Heart left ventricle (tissue), 16 donors: ENCODE data around the gene MED15. TPM values are rescaled to one million over a fixed set of nuclear protein-coding genes. Genes with fewer than 3 reads are reported as not detected.

ENCODE experiments used
- ATAC-seq, 4 donors: fragments of 200-7000 bp; cut with Tn5 transposase; one replicate each; pipeline ENCODE4 v1.9.1; 2020 to 2022; ENCODE audit warnings: moderate library complexity in 4 of 4, mild to moderate bottlenecking in 3 of 4, moderate number of reproducible peaks in 1 of 4
- DNase-seq, 5 donors: peaks; one replicate each; pipeline ENCODE4 v3.0.0-alpha.2; 2020
- H3K27ac ChIP-seq, 12 donors: fragments of 200-600 bp; sonication (generic) in 4 of 12; one replicate each; pipeline versions ENCODE4 v1.5.0 to v1.8.0; 2016 to 2022; ENCODE audit warnings: mild to moderate bottlenecking in 2 of 12
- H3K27me3 ChIP-seq, 9 donors: fragments of 200-600 bp; sonication (generic) in 2 of 9; one replicate each; pipeline versions ENCODE4 v1.5.1 to v1.8.0; 2016 to 2022; ENCODE audit warnings: mild to moderate bottlenecking in 3 of 9
- H3K36me3 ChIP-seq, 9 donors: fragments of 200-600 bp; sonication (generic) in 2 of 9; one replicate each; pipeline versions ENCODE4 v1.5.0 to v1.8.0; 2018 to 2022; ENCODE audit warnings: mild to moderate bottlenecking in 2 of 9
- H3K4me1 ChIP-seq, 12 donors: fragments of 200-600 bp; sonication (generic) in 4 of 12; one replicate each; pipeline versions ENCODE4 v1.5.0 to v1.8.0; 2016 to 2022; ENCODE audit warnings: mild to moderate bottlenecking in 3 of 12
- H3K4me3 ChIP-seq, 12 donors: fragments of 200-600 bp; sonication (generic) in 4 of 12; one replicate each; pipeline versions ENCODE4 v1.5.0 to v1.8.0; 2017 to 2022; ENCODE audit warnings: mild to moderate bottlenecking in 9 of 12, moderate library complexity in 4 of 12
- H3K9me3 ChIP-seq, 12 donors: fragments of 200-600 bp; sonication (generic) in 4 of 12; one replicate each; pipeline versions ENCODE4 v1.5.0 to v1.8.0; 2016 to 2022; ENCODE audit warnings: mild to moderate bottlenecking in 1 of 12
- POLR2A ChIP-seq, 2 donors: fragments of 450-650 bp; IDR thresholded peaks; one replicate each; pipeline ENCODE4 v1.6.1; 2017; ENCODE audit warnings: antibody characterized with exemption in 2 of 2, mild to moderate bottlenecking in 2 of 2, moderate library complexity in 2 of 2
- WGBS, 4 donors: extraction: QIAGEN DNeasy Blood & Tissue Kit in 2 of 4; methylation state at CpG; one replicate each; pipeline versions ENCODE4 v1.1.5 to v1.1.7; 2013 to 2018; 5-methylcytosine and 5-hydroxymethylcytosine counted together
- intact Hi-C, 10 donors: fragments of 100-400 bp; cut with DNase I; formaldehyde crosslinking; loops; one replicate each; pipeline versions ENCODE4 v1.11.1 to v1.14.2; 2022
- polyA plus RNA-seq, 2 donors: library from polyadenylated mRNA; stranded (reverse); fragments of 200-250 nt; gene quantifications; one replicate each; pipeline ENCODE4 v1.2.3, GENCODE V29; 2013
- total RNA-seq, 9 donors: library from RNA; depleted of rRNA in 2 of 9; stranded (reverse); fragments of >200 nt in 2 of 9; fragmentation: NEBNext Ultra II Directional in 3 of 9; extraction: Animal tissue kit (Norgen Biotek cat#: 25700) in 3 of 9; gene quantifications; one replicate each; pipeline versions ENCODE4 v1.1.0 to v1.2.4, GENCODE V29; 2016 to 2023
- TF ChIP-seq, protein P1 (sequence below), 12 donors: fragments of 200-600 bp; sonication (generic) in 4 of 12; IDR thresholded peaks; one replicate each; pipeline versions ENCODE4 v1.5.0 to v1.8.0; 2018 to 2022; ENCODE audit warnings: antibody characterized with exemption in 12 of 12, mild to moderate bottlenecking in 5 of 12
- donor health status: ischemic (EF 13 %, LVEDD 7.1; RV severe dilation, severe dysfunction).
- donor health status: healthy with polysubstance abuse.
- donor health status: DM: no; HTN: yes; CAD: no.
- donor health status: DM: no; HTN: no; CAD: no.
- donor health status: ischemic (EF 25% LVEDD 6.9; RV normal size, moderate dysfunction).
- donor health status: ischemic (EF 25% LVEDD 5.7; RV mildly dilated, moderate dysfunction).
- donor health status: healthy.
- donor health status: DM: yes; HTN: yes; CAD: no.
- donor health status: ischemic (EF 35%, LVEDD 5.7; RV mildly dilated, moderate dysfunction).
- donor health status: nonischemic (EF 11% LVEDD 7.7; RV severe dilation, severe dysfunction).
- donor health status: DM: yes; HTN: yes; CAD: no.
- donor health status: PGD.
- donor health status: ischemic (EF 29% LVEDD 5.4; RV normal size, mild dysfunction).
- donor health status: nonischemic (EF 23%, LVEDD 6.1; RV moderate dilation, normal function).

The MED15 gene
- total and polyA plus RNA-seq, 11 donors, result 27.9 to 78.3 (median 43.0) TPM

DNA sequence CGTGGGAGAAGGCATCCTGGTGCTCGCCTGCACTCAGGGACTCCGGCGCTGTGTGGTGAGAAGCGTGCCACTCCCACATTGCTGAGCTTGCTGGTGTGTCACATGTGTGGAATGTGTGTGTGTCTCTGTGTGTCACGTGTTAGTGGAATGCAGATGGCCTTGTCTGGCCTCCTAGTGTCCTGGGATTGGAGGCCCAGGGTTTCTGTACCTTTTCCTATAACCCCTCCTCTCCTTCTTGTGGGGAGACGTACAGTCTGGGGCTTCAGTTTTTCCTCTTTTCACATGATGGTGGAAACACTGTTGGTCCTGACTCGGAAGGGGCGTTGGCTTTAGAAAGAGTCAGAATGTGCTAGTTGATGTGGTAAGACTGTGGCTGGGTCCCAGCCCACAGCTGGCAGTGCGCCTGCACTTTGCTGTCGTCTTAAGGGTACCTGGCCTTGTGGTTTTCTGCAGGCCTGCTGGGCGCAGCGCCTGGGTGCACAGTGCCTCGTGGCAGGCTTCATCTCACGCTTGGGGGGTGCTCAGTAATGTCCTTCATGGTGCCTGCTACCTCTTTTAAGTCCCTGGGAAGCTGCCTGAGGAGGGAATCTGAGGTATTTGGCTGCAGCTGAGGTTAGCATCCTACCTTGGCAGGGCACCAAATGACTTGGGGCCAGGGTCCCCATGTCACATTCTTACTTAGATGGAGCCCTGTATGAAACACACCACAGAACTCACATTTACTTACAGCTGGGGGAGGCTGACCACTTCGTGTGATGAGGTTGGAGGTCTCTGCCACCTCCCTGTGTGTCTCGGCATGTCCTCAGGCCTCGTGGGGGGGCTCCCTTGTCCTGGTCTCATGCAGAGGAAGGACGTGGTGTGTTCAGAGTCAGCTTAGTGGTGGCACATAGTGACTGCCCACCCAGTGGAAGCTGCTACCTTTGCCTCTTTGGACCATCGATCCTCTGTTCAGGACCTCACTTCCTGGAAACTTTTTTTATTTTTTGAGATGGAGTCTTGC is 61.9 kb downstream of the MED15 start:
- intact Hi-C loops, result loop anchor here in 6 of 10 donors (5.0 to 10.0 kb wide), 7 partner anchors 55 to 155 kb away; partner anchors contain the start of gene MED15 (in 2 of the 6)
- no peak for TF ChIP-seq POLR2A (IDR thresholded peaks at IDR 0.05)
- TF ChIP-seq, protein P1, sequence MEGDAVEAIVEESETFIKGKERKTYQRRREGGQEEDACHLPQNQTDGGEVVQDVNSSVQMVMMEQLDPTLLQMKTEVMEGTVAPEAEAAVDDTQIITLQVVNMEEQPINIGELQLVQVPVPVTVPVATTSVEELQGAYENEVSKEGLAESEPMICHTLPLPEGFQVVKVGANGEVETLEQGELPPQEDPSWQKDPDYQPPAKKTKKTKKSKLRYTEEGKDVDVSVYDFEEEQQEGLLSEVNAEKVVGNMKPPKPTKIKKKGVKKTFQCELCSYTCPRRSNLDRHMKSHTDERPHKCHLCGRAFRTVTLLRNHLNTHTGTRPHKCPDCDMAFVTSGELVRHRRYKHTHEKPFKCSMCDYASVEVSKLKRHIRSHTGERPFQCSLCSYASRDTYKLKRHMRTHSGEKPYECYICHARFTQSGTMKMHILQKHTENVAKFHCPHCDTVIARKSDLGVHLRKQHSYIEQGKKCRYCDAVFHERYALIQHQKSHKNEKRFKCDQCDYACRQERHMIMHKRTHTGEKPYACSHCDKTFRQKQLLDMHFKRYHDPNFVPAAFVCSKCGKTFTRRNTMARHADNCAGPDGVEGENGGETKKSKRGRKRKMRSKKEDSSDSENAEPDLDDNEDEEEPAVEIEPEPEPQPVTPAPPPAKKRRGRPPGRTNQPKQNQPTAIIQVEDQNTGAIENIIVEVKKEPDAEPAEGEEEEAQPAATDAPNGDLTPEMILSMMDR (IDR thresholded peaks at IDR 0.05), result no peak
- Histone ChIP-seq H3K27me3 (no peaks in the 10 kb centered on the region), H3K4me1 (peaks cover 0 to 73% (median 24%) of the 10 kb centered on the region in 12 donors), H3K9me3 (no peaks in the 10 kb centered on the region), H3K4me3 (no peak overlapping the region), H3K27ac (peak overlapping the region in 9 of 12 donors; percentile 7 to 74 (median 38)), H3K36me3 (peaks cover 8 to 99% (median 88%) of the 10 kb centered on the region in 9 donors)
- ATAC-seq, result peak; percentile 75 to 87 (median 83)
- DNase-seq, result peak in 4 of 5 donors; percentile 35 to 82 (median 73)
- 39 to 52% (median 44%) methylated on average over 7 to 20 of the region's 20 CpGs for WGBS, 4 donors

DNA sequence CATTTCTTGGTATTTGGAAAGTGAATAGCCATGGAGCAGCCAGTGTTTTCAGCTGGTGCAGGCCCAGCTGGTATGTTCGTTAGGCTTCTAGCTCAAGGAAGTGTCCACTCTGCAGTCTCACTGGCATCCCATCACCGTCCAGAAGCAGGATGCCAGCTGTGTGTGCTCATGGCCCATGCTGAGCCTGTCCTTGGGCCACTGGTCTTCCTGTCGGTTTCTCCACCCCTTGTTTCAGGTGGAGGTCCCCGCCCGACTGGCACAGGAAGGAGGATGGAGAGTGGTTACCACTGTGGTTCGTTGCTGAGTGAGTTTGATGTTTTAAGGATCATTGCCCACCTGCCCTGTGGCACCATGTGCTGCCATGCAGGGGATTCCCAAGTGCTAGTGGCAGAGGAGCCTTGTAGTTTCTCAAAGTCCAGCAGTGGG is 63.7 kb downstream of the MED15 start:
- Histone ChIP-seq H3K27me3 (no peaks in the 10 kb centered on the region), H3K27ac (peak overlapping the region in 1 of 12 donors; percentile 35), H3K9me3 (no peaks in the 10 kb centered on the region), H3K4me3 (no peak overlapping the region), H3K4me1 (peaks cover 0 to 63% (median 25%) of the 10 kb centered on the region in 12 donors), H3K36me3 (peaks cover 5 to 99% (median 88%) of the 10 kb centered on the region in 9 donors)
- TF ChIP-seq POLR2A (IDR thresholded peaks at IDR 0.05), result no peak
- TF ChIP-seq, protein P1 (IDR thresholded peaks at IDR 0.05), result no peak
- peak in 1 of 5 donors; percentile 13 for DNase-seq
- no peak for ATAC-seq
- intact Hi-C loops, result loop anchor here in 4 of 10 donors (5.0 to 10.0 kb wide), 2 partner anchors 64 to 156 kb away; partner anchors contain the start of gene MED15 (in 2 of the 4)
- 84 to 90% (median 87%) methylated on average over 6 of the region's 6 CpGs for WGBS, 4 donors

DNA sequence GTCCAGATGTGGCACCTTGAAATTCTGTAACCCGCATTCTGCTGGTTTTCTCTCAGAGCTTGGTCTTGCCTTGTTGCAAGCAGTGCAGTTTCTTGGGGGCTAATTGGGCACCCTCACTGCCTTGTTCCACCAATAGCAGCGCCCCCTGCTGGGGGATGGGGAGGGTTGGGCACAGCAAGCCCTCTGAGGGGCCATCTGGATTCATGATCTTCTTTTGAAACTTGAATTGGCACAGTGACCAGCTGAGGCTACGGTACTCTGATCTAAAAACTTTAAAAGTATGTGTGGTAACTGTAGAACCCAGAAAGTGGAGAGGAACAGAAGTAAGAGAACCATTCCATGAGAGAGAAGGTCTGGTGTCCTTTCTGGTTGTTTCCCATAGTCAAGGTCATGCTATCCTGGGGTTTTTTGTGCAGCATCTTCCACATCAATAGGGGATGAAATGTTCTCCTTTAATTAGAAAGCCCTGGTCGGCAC is 64.2 kb downstream of the MED15 start:
- TF ChIP-seq POLR2A (IDR thresholded peaks at IDR 0.05), result no peak
- TF ChIP-seq, protein P1 (IDR thresholded peaks at IDR 0.05), result peak; percentile 57 to 91 (median 72)
- H3K4me3 ChIP-seq, result no peak overlapping the region
- peaks cover 5 to 99% (median 88%) of the 10 kb centered on the region in 9 donors for H3K36me3 ChIP-seq
- intact Hi-C loops, result loop anchor here in 4 of 10 donors (5.0 to 10.0 kb wide), 2 partner anchors 64 to 157 kb away; partner anchors contain the start of gene MED15 (in 2 of the 4)
- WGBS, 4 donors, result 63 to 69% (median 66%) methylated on average over 4 of the region's 4 CpGs
- no peak for DNase-seq
- peaks cover 0 to 64% (median 28%) of the 10 kb centered on the region in 12 donors for H3K4me1 ChIP-seq
- H3K27ac ChIP-seq, result peak overlapping the region in 1 of 12 donors; percentile 35
- no peaks in the 10 kb centered on the region for H3K9me3 ChIP-seq
- no peaks in the 10 kb centered on the region for H3K27me3 ChIP-seq
- ATAC-seq, result no peak
